Heart left ventricle (tissue), 16 donors: Measurements from ENCODE around the gene GALNT10. TPM values are rescaled to one million over a fixed set of nuclear protein-coding genes. Genes with fewer than 3 reads are reported as not detected.

ENCODE experiments used
- ATAC-seq, 4 donors: fragments of 200-7000 bp; cut with Tn5 transposase; one replicate each; pipeline ENCODE4 v1.9.1; 2020 to 2022; ENCODE audit warnings: moderate library complexity in 4 of 4, mild to moderate bottlenecking in 3 of 4, moderate number of reproducible peaks in 1 of 4
- DNase-seq, 5 donors: peaks; one replicate each; pipeline ENCODE4 v3.0.0-alpha.2; 2020
- H3K27ac ChIP-seq, 12 donors: fragments of 200-600 bp; sonication (generic) in 4 of 12; one replicate each; pipeline versions ENCODE4 v1.5.0 to v1.8.0; 2016 to 2022; ENCODE audit warnings: mild to moderate bottlenecking in 2 of 12
- H3K27me3 ChIP-seq, 9 donors: fragments of 200-600 bp; sonication (generic) in 2 of 9; one replicate each; pipeline versions ENCODE4 v1.5.1 to v1.8.0; 2016 to 2022; ENCODE audit warnings: mild to moderate bottlenecking in 3 of 9
- H3K36me3 ChIP-seq, 9 donors: fragments of 200-600 bp; sonication (generic) in 2 of 9; one replicate each; pipeline versions ENCODE4 v1.5.0 to v1.8.0; 2018 to 2022; ENCODE audit warnings: mild to moderate bottlenecking in 2 of 9
- H3K4me1 ChIP-seq, 12 donors: fragments of 200-600 bp; sonication (generic) in 4 of 12; one replicate each; pipeline versions ENCODE4 v1.5.0 to v1.8.0; 2016 to 2022; ENCODE audit warnings: mild to moderate bottlenecking in 3 of 12
- H3K4me3 ChIP-seq, 12 donors: fragments of 200-600 bp; sonication (generic) in 4 of 12; one replicate each; pipeline versions ENCODE4 v1.5.0 to v1.8.0; 2017 to 2022; ENCODE audit warnings: mild to moderate bottlenecking in 9 of 12, moderate library complexity in 4 of 12
- H3K9me3 ChIP-seq, 12 donors: fragments of 200-600 bp; sonication (generic) in 4 of 12; one replicate each; pipeline versions ENCODE4 v1.5.0 to v1.8.0; 2016 to 2022; ENCODE audit warnings: mild to moderate bottlenecking in 1 of 12
- CTCF ChIP-seq, 12 donors: fragments of 200-600 bp; sonication (generic) in 4 of 12; IDR thresholded peaks; one replicate each; pipeline versions ENCODE4 v1.5.0 to v1.8.0; 2018 to 2022; ENCODE audit warnings: antibody characterized with exemption in 12 of 12, mild to moderate bottlenecking in 5 of 12
- POLR2A ChIP-seq, 2 donors: fragments of 450-650 bp; IDR thresholded peaks; one replicate each; pipeline ENCODE4 v1.6.1; 2017; ENCODE audit warnings: antibody characterized with exemption in 2 of 2, mild to moderate bottlenecking in 2 of 2, moderate library complexity in 2 of 2
- WGBS, 4 donors: extraction: QIAGEN DNeasy Blood & Tissue Kit in 2 of 4; methylation state at CpG; one replicate each; pipeline versions ENCODE4 v1.1.5 to v1.1.7; 2013 to 2018; 5-methylcytosine and 5-hydroxymethylcytosine counted together
- intact Hi-C, 10 donors: fragments of 100-400 bp; cut with DNase I; formaldehyde crosslinking; loops; one replicate each; pipeline versions ENCODE4 v1.11.1 to v1.14.2; 2022
- polyA plus RNA-seq, 2 donors: library from polyadenylated mRNA; stranded (reverse); fragments of 200-250 nt; gene quantifications; one replicate each; pipeline ENCODE4 v1.2.3, GENCODE V29; 2013
- total RNA-seq, 9 donors: library from RNA; depleted of rRNA in 2 of 9; stranded (reverse); fragments of >200 nt in 2 of 9; fragmentation: NEBNext Ultra II Directional in 3 of 9; extraction: Animal tissue kit (Norgen Biotek cat#: 25700) in 3 of 9; gene quantifications; one replicate each; pipeline versions ENCODE4 v1.1.0 to v1.2.4, GENCODE V29; 2016 to 2023
- donor health status: ischemic (EF 13 %, LVEDD 7.1; RV severe dilation, severe dysfunction).
- donor health status: healthy with polysubstance abuse.
- donor health status: DM: no; HTN: yes; CAD: no.
- donor health status: DM: no; HTN: no; CAD: no.
- donor health status: ischemic (EF 25% LVEDD 6.9; RV normal size, moderate dysfunction).
- donor health status: ischemic (EF 25% LVEDD 5.7; RV mildly dilated, moderate dysfunction).
- donor health status: healthy.
- donor health status: DM: yes; HTN: yes; CAD: no.
- donor health status: ischemic (EF 35%, LVEDD 5.7; RV mildly dilated, moderate dysfunction).
- donor health status: nonischemic (EF 11% LVEDD 7.7; RV severe dilation, severe dysfunction).
- donor health status: DM: yes; HTN: yes; CAD: no.
- donor health status: PGD.
- donor health status: ischemic (EF 29% LVEDD 5.4; RV normal size, mild dysfunction).
- donor health status: nonischemic (EF 23%, LVEDD 6.1; RV moderate dilation, normal function).

The GALNT10 gene
- total and polyA plus RNA-seq, 11 donors: 2.7 to 20.7 (median 14.4) TPM

- no peak overlapping the region for H3K27ac ChIP-seq
- intact Hi-C loops: no loop called here
- H3K4me1 ChIP-seq: no peaks in the 10 kb centered on the region
- no peaks in the 10 kb centered on the region for H3K9me3 ChIP-seq
- TF ChIP-seq CTCF (IDR thresholded peaks at IDR 0.05) (no peak), POLR2A (IDR thresholded peaks at IDR 0.05) (no peak)
- 89 to 93% (median 92%) methylated on average over 4 of the region's 4 CpGs for WGBS, 4 donors
- H3K4me3 ChIP-seq: no peak overlapping the region
- H3K27me3 ChIP-seq: no peaks in the 10 kb centered on the region
- no peak for DNase-seq
- no peak for ATAC-seq
- peaks cover 0 to 19% (median 7%) of the 10 kb centered on the region in 9 donors for H3K36me3 ChIP-seq
These were observed 240.6 kb downstream of the GALNT10 start for GRCh38 chr5:154430961-154431630.

- TF ChIP-seq CTCF (IDR thresholded peaks at IDR 0.05) (no peak), POLR2A (IDR thresholded peaks at IDR 0.05) (no peak)
- 93 to 99% (median 98%) methylated on average over 3 of the region's 3 CpGs for WGBS, 4 donors
These were observed 244.7 kb downstream of the GALNT10 start for GRCh38 chr5:154435226-154435625.

GRCh38 chr5:154437281-154437965 lies 246.9 kb downstream of the GALNT10 start:
- H3K27me3 ChIP-seq: no peaks in the 10 kb centered on the region
- no peak for ATAC-seq
- no peak overlapping the region for H3K4me3 ChIP-seq
- DNase-seq: no peak
- H3K4me1 ChIP-seq: peaks cover 0 to 5% (median 0%) of the 10 kb centered on the region in 12 donors
- H3K9me3 ChIP-seq: no peaks in the 10 kb centered on the region
- no peak for TF ChIP-seq POLR2A (IDR thresholded peaks at IDR 0.05)
- TF ChIP-seq CTCF (IDR thresholded peaks at IDR 0.05): no peak
- H3K36me3 ChIP-seq: peaks cover 0 to 81% (median 61%) of the 10 kb centered on the region in 9 donors
- intact Hi-C loops: no loop called here
- 89 to 91% (median 90%) methylated on average over 5 of the region's 5 CpGs for WGBS, 4 donors
- no peak overlapping the region for H3K27ac ChIP-seq

More at GRCh38 chr5:154435226-154435625, 244.7 kb downstream of the GALNT10 start:
- intact Hi-C loops: no loop called here
- no peaks in the 10 kb centered on the region for H3K4me1 ChIP-seq
- H3K9me3 ChIP-seq: no peaks in the 10 kb centered on the region
- no peak overlapping the region for H3K27ac ChIP-seq
- no peaks in the 10 kb centered on the region for H3K27me3 ChIP-seq
- H3K4me3 ChIP-seq: no peak overlapping the region
- ATAC-seq: no peak
- DNase-seq: no peak
- H3K36me3 ChIP-seq: peaks cover 0 to 60% (median 40%) of the 10 kb centered on the region in 9 donors

GRCh38 chr5:154440540-154440939 lies 250.0 kb downstream of the GALNT10 start:
- intact Hi-C loops: loop anchor here in 1 of 10 donors (10.0 kb wide), 1 partner anchor 466 kb away; no protein-coding TSS in a partner anchor
- Histone ChIP-seq H3K4me1 (peaks cover 0 to 16% (median 7%) of the 10 kb centered on the region in 12 donors), H3K27ac (no peak overlapping the region), H3K27me3 (no peaks in the 10 kb centered on the region), H3K4me3 (no peak overlapping the region), H3K9me3 (no peaks in the 10 kb centered on the region), H3K36me3 (peaks cover 0 to 75% (median 62%) of the 10 kb centered on the region in 9 donors)
- TF ChIP-seq POLR2A (IDR thresholded peaks at IDR 0.05) (no peak), CTCF (IDR thresholded peaks at IDR 0.05) (no peak)
- 82 to 92% (median 90%) methylated on average over 5 of the region's 5 CpGs for WGBS, 4 donors
- DNase-seq: no peak
- no peak for ATAC-seq
